Activated CD4-positive, alpha-beta T cell treated with anti-CD3 and anti-CD28 coated beads for 36 hours (primary cell): ENCODE results near the gene SLMAP. TPM values are rescaled to one million over a fixed set of nuclear protein-coding genes. Genes with fewer than 3 reads are reported as not detected.

Experiments
- ATAC-seq: fragments of 200-7000 bp; cut with Tn5 transposase; one replicate; pipeline ENCODE4 v1.10.0; 2021; ENCODE audit warnings: mild to moderate bottlenecking, moderate library complexity
- CTCF ChIA-PET: fragments of 350-600 bp; sonication (Branson Sonifier 250); formaldehyde crosslinking; loops from one replicate; lab custom pipeline; 2021; ENCODE audit warnings: antibody characterized with exemption; lab: Charles Lee
- POLR2A ChIA-PET: fragments of 350-600 bp; sonication (Branson Sonifier 250); formaldehyde crosslinking; loops from one replicate; lab custom pipeline; 2021; ENCODE audit warnings: antibody characterized with exemption, inconsistent platforms; lab: Charles Lee
- DNase-seq: peaks from one replicate; pipeline ENCODE4 v3.0.0-alpha.2; 2020
- H3K27ac Mint-ChIP-seq: one replicate; pipeline ENCODE4 v1.8.0; 2021; ENCODE audit warnings: mixed read lengths
- H3K27me3 Mint-ChIP-seq: one replicate; pipeline ENCODE4 v1.8.0; 2021; ENCODE audit warnings: mixed read lengths
- H3K36me3 Mint-ChIP-seq: one replicate; pipeline ENCODE4 v1.8.0; 2021; ENCODE audit warnings: low read depth, mixed read lengths
- H3K4me1 Mint-ChIP-seq: one replicate; pipeline ENCODE4 v1.8.0; 2021; ENCODE audit warnings: mixed read lengths
- H3K4me3 Mint-ChIP-seq: one replicate; pipeline ENCODE4 v1.8.0; 2021; ENCODE audit warnings: mild to moderate bottlenecking, moderate library complexity, mixed read lengths
- H3K9me3 Mint-ChIP-seq: one replicate; pipeline ENCODE4 v1.8.0; 2021; ENCODE audit warnings: low read depth, mixed read lengths
- intact Hi-C, 2 experiments: fragments of 100-400 bp; cut with DNase I in 1 of 2; cut with micrococcal nuclease in 1 of 2; formaldehyde crosslinking; loops; one replicate each; pipeline versions ENCODE4 v1.14.2 to v1.15.1; 2022 to 2024; cut with DNase I, micrococcal nuclease
- total RNA-seq, 2 experiments: library from RNA; stranded (reverse); gene quantifications; one replicate each; pipeline ENCODE4 v1.2.3, GENCODE V29; 2021

SLMAP gene
- total RNA-seq, 2 experiments from 2014 or later = 43.1 to 55.3 TPM

- CTCF ChIA-PET = no interaction called here
Measured at GRCh38 chr3:57953576-57953975, 197.5 kb downstream of the SLMAP start.

GRCh38 chr3:57956119-57956832 is 200.2 kb downstream of the SLMAP start:
- Mint-ChIP-seq H3K9me3 (no peaks in the 10 kb centered on the region), H3K36me3 (no peaks in the 10 kb centered on the region), H3K4me3 (no peak overlapping the region), H3K4me1 (peaks cover 4% of the 10 kb centered on the region), H3K27ac (no peak overlapping the region), H3K27me3 (no peaks in the 10 kb centered on the region)
- ChIA-PET POLR2A (no interaction called here), CTCF (interaction anchor here (0.6 to 0.7 kb wide), 3 partner anchors 230 to 575 kb away, joined by 3 to 4 read pairs (median 3); no protein-coding TSS in a partner anchor)
- intact Hi-C loops = loop anchor here in 1 of 2 experiments (1.0 to 2.0 kb wide), 2 partner anchors 27 to 71 kb away; no protein-coding TSS in a partner anchor
- DNase-seq (no peak), ATAC-seq (peak; percentile 94)

More at GRCh38 chr3:57953576-57953975, 197.5 kb downstream of the SLMAP start:
- Mint-ChIP-seq H3K27ac (no peak overlapping the region), H3K36me3 (no peaks in the 10 kb centered on the region), H3K4me1 (peaks cover 4% of the 10 kb centered on the region), H3K9me3 (no peaks in the 10 kb centered on the region), H3K27me3 (no peaks in the 10 kb centered on the region), H3K4me3 (no peak overlapping the region)
- intact Hi-C loops = no loop called here
- POLR2A ChIA-PET = no interaction called here
- DNase-seq = no peak
- ATAC-seq = no peak

- intact Hi-C loops = loop anchor here in 1 of 2 experiments (1.0 to 2.0 kb wide), 2 partner anchors 26 to 70 kb away; no protein-coding TSS in a partner anchor
- DNase-seq (no peak), ATAC-seq (no peak)
- Mint-ChIP-seq H3K27me3 (no peaks in the 10 kb centered on the region), H3K9me3 (no peaks in the 10 kb centered on the region), H3K4me3 (no peak overlapping the region), H3K4me1 (peaks cover 3% of the 10 kb centered on the region), H3K36me3 (no peaks in the 10 kb centered on the region), H3K27ac (no peak overlapping the region)
- ChIA-PET POLR2A (no interaction called here), CTCF (interaction anchor here (0.6 to 1.1 kb wide), 4 partner anchors 24 to 574 kb away, joined by 3 to 4 read pairs (median 4); no protein-coding TSS in a partner anchor)
Measured at GRCh38 chr3:57956833-57957174, 200.7 kb downstream of the SLMAP start.

GRCh38 chr3:57957824-57958223 is 201.7 kb downstream of the SLMAP start:
- Mint-ChIP-seq H3K27ac (no peak overlapping the region), H3K9me3 (no peaks in the 10 kb centered on the region), H3K4me3 (no peak overlapping the region), H3K27me3 (no peaks in the 10 kb centered on the region), H3K4me1 (peaks cover 3% of the 10 kb centered on the region), H3K36me3 (no peaks in the 10 kb centered on the region)
- ChIA-PET CTCF (interaction anchor here (0.6 to 1.1 kb wide), 2 partner anchors 23 to 271 kb away, joined by 3 to 4 read pairs; no protein-coding TSS in a partner anchor), POLR2A (interaction anchor here (0.6 kb wide), 1 partner anchor 18 kb away, joined by 4 read pairs; no protein-coding TSS in a partner anchor)
- no peak for DNase-seq
- intact Hi-C loops = loop anchor here in 1 of 2 experiments (2.0 kb wide), 1 partner anchor 69 kb away; no protein-coding TSS in a partner anchor
- ATAC-seq = no peak

- DNase-seq (no peak), ATAC-seq (no peak)
- Mint-ChIP-seq H3K4me1 (peaks cover 3% of the 10 kb centered on the region), H3K36me3 (no peaks in the 10 kb centered on the region), H3K9me3 (no peaks in the 10 kb centered on the region), H3K4me3 (no peak overlapping the region), H3K27me3 (no peaks in the 10 kb centered on the region), H3K27ac (peak overlapping the region; percentile 65)
- POLR2A ChIA-PET = no interaction called here
- CTCF ChIA-PET = interaction anchor here (0.6 kb wide), 1 partner anchor 505 kb away, joined by 3 read pairs; no protein-coding TSS in a partner anchor
- intact Hi-C loops = no loop called here
Measured at GRCh38 chr3:57958642-57959422, 202.7 kb downstream of the SLMAP start.

GRCh38 chr3:57959423-57960173 is 203.5 kb downstream of the SLMAP start:
- intact Hi-C loops = loop anchor here in 1 of 2 experiments (5.0 kb wide), 1 partner anchor 213 kb away; no protein-coding TSS in a partner anchor
- CTCF ChIA-PET = interaction anchor here (0.6 kb wide), 1 partner anchor 504 kb away, joined by 3 read pairs; no protein-coding TSS in a partner anchor
- ATAC-seq (no peak), DNase-seq (no peak)
- Mint-ChIP-seq H3K9me3 (no peaks in the 10 kb centered on the region), H3K27me3 (no peaks in the 10 kb centered on the region), H3K4me1 (peaks cover 3% of the 10 kb centered on the region), H3K4me3 (no peak overlapping the region), H3K36me3 (no peaks in the 10 kb centered on the region), H3K27ac (no peak overlapping the region)
- POLR2A ChIA-PET = no interaction called here

GRCh38 chr3:57960174-57960505 is 204.0 kb downstream of the SLMAP start:
- ATAC-seq (no peak), DNase-seq (no peak)
- H3K4me1 Mint-ChIP-seq = peaks cover 3% of the 10 kb centered on the region
- ChIA-PET CTCF (no interaction called here), POLR2A (no interaction called here)
- H3K27ac Mint-ChIP-seq = no peak overlapping the region
- H3K27me3 Mint-ChIP-seq = no peaks in the 10 kb centered on the region
- no peaks in the 10 kb centered on the region for H3K9me3 Mint-ChIP-seq
- no peaks in the 10 kb centered on the region for H3K36me3 Mint-ChIP-seq
- intact Hi-C loops = loop anchor here in 1 of 2 experiments (5.0 kb wide), 1 partner anchor 212 kb away; no protein-coding TSS in a partner anchor
- no peak overlapping the region for H3K4me3 Mint-ChIP-seq

- no peaks in the 10 kb centered on the region for H3K27me3 Mint-ChIP-seq
- ATAC-seq = no peak
- CTCF ChIA-PET = no interaction called here
- H3K36me3 Mint-ChIP-seq = no peaks in the 10 kb centered on the region
- peaks cover under 1% of the 10 kb centered on the region for H3K4me1 Mint-ChIP-seq
- no peak overlapping the region for H3K27ac Mint-ChIP-seq
- H3K4me3 Mint-ChIP-seq = no peak overlapping the region
- H3K9me3 Mint-ChIP-seq = no peaks in the 10 kb centered on the region
- no peak for DNase-seq
- POLR2A ChIA-PET = no interaction called here
- intact Hi-C loops = loop anchor here in 1 of 2 experiments (5.0 kb wide), 1 partner anchor 211 kb away; no protein-coding TSS in a partner anchor
Measured at GRCh38 chr3:57961177-57961827, 205.2 kb downstream of the SLMAP start.

- H3K36me3 Mint-ChIP-seq = no peaks in the 10 kb centered on the region
- ATAC-seq (peak; percentile 71), DNase-seq (peak; percentile 12)
- intact Hi-C loops = loop anchor here (2.0 to 5.0 kb wide), 3 partner anchors 47 to 211 kb away; partner anchors contain the start of gene FLNB (in 1 of the 2)
- no peaks in the 10 kb centered on the region for H3K9me3 Mint-ChIP-seq
- CTCF ChIA-PET = interaction anchor here (0.7 to 1.6 kb wide), 13 partner anchors 13 to 651 kb away, joined by 3 to 7 read pairs (median 3); no protein-coding TSS in a partner anchor
- H3K4me3 Mint-ChIP-seq = no peak overlapping the region
- peaks cover 2% of the 10 kb centered on the region for H3K4me1 Mint-ChIP-seq
- POLR2A ChIA-PET = no interaction called here
- H3K27me3 Mint-ChIP-seq = no peaks in the 10 kb centered on the region
- H3K27ac Mint-ChIP-seq = no peak overlapping the region
Measured at GRCh38 chr3:57961828-57962447, 205.8 kb downstream of the SLMAP start.

- Mint-ChIP-seq H3K4me3 (no peak overlapping the region), H3K36me3 (no peaks in the 10 kb centered on the region), H3K27ac (no peak overlapping the region), H3K27me3 (no peaks in the 10 kb centered on the region), H3K9me3 (peaks cover 3% of the 10 kb centered on the region), H3K4me1 (peaks cover 7% of the 10 kb centered on the region)
- ATAC-seq (no peak), DNase-seq (no peak)
- CTCF ChIA-PET = interaction anchor here (0.7 to 1.6 kb wide), 15 partner anchors 14 to 652 kb away, joined by 3 to 7 read pairs (median 3); no protein-coding TSS in a partner anchor
- POLR2A ChIA-PET = no interaction called here
- intact Hi-C loops = loop anchor here (2.0 to 5.0 kb wide), 3 partner anchors 46 to 210 kb away; partner anchors contain the start of gene FLNB (in 1 of the 2)
Measured at GRCh38 chr3:57962448-57962834, 206.3 kb downstream of the SLMAP start.
